ENCODE data around the gene CD81.

DNA sequence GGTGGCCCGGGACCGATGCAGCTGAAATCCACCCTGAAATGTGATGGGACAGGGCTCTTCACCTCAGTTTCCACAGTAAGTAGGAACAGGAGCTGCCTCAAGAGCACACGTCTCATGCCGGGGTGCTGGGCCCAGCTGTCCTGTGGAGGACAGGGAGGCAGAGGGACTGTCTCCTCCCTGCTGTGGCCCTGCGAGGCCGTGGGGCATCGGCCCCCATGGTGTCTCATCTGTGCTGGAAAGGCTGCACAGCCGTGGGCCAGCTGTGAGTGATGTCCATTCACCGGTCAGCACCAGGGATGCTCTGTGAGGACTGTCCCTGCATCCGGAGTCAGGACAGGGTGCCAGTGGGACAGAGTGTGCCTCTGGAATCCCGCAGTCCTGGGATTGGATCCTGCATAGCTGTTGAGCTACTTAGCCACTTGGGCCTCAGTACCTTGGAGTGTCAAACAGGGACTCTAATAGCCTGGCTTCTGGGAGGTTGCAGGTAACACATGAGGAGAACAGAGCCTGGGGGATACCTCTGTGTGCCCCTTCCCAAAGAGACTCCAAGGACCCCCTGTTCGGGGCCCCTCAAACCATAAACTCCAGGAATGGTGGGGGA, 50.7 kb downstream of the CD81 start:
- TF ChIP-seq, protein P1, sequence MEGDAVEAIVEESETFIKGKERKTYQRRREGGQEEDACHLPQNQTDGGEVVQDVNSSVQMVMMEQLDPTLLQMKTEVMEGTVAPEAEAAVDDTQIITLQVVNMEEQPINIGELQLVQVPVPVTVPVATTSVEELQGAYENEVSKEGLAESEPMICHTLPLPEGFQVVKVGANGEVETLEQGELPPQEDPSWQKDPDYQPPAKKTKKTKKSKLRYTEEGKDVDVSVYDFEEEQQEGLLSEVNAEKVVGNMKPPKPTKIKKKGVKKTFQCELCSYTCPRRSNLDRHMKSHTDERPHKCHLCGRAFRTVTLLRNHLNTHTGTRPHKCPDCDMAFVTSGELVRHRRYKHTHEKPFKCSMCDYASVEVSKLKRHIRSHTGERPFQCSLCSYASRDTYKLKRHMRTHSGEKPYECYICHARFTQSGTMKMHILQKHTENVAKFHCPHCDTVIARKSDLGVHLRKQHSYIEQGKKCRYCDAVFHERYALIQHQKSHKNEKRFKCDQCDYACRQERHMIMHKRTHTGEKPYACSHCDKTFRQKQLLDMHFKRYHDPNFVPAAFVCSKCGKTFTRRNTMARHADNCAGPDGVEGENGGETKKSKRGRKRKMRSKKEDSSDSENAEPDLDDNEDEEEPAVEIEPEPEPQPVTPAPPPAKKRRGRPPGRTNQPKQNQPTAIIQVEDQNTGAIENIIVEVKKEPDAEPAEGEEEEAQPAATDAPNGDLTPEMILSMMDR (IDR thresholded peaks at IDR 0.05; ENCODE audit: low read depth, low read length, poor library complexity, severe bottlenecking), result no peak
- no peak for TF ChIP-seq EZH2phosphoT487 (IDR thresholded peaks at IDR 0.05; ENCODE audit: borderline replicate concordance, low read length)
